Activated T-cell treated with anti-CD3 and anti-CD28 coated beads for 4 hours (primary cell): Measurements from ENCODE around the gene ADPRM.
"Not testable (repeated sequence)": the region's sequence is repeated elsewhere in the genome, so short reads cannot be mapped to it uniquely, and the experiment has no call there.

ENCODE experiments used
- DNase-seq: peaks from one replicate; pipeline ENCODE4 v3.0.0-alpha.2; 2020

The ADPRM gene

GRCh38 chr17:10705727-10706126, 8.3 kb downstream of the ADPRM start:
- DNase-seq, result no peak

- no peak for DNase-seq
These were observed 15.9 kb downstream of the ADPRM start for GRCh38 chr17:10713318-10713717.

- no peak for DNase-seq
These were observed 18.8 kb downstream of the ADPRM start for GRCh38 chr17:10716218-10716617.

DNA sequence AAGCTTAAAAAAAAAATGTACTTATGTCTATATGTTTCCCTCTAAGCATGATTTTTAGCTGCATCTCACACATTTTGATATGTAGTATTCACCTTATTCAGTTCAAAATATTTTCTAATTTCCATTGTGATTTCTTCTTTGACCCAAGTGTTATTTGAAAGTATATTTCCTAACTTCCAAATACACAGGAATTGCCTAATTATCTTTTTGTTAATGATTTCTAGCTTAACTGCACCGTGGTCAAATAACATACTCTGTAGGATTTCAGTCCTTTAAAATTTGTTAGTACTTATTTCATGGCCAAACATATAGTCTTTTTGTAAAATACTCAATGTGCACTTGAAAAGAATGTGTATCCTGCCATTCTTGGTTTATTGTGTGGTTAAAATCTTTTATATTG, 21.2 kb downstream of the ADPRM start:
- DNase-seq, result no peak

DNA sequence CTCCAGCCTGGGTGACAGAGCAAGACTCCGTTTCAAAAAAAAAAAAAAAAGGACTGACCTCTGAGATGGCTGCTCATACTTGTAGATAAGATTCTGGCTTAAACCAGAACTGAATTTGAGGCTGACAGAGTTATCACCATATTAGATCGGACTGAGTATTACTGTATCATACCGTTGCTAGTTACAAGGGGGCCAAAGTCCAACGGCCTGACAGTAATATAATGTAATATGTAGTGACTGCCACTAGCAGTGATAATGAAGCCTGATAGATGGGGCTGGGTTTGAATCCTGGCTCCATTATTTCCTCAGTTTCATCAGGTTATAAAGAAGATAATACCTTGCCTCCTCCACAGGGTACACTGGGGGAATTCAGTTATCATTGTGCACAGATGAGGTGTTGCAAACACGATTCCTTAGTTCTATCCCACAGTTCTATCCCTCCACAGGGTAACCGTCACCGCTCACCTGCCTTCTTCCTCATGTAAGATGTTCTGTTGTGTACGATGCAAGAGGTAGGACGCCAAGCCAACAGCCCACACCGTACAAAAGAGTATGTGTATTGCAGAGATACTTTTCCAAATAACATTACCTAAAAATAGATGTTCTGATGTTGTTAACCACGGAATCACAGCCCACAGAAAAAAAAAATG, 27.3 kb downstream of the ADPRM start:
- no peak for DNase-seq

DNA sequence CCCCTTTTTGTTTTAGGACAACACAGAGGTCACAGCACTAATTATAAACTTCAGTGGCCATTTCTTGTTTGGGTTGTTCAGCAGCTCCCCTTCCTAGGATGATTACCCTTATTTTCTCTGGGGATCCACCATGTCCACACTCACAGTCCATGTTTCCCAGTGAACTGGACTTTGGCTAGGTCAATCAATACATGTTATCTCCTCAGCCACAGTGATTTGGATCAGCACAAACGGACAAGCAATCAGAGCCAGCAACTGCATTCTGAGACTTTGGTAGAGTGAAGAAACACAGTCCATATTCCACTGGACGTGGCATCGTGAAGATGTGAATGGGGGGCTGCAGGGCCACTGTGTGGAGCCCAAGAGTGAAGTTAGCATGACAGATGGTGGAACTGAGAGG, 27.9 kb downstream of the ADPRM start:
- no peak for DNase-seq

DNA sequence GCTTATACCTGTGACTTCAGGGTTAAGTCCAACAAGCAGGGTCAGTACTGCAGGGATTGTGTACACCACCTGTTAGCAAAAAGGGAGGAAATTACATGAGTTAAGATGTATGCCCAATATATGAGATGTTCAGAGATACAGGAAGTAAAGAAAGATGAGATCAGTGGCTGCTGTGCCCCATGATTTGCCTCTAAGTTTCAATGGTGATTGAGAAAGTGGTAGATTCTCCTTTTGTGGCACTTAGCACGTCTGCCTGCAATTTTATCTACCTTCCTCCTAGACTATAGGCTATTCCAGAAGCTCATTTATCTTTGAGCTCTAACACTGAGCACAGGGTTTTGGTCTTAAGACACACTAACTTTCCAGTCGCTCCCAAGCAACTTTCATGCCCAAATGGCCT, 28.8 kb downstream of the ADPRM start:
- no peak for DNase-seq

DNA sequence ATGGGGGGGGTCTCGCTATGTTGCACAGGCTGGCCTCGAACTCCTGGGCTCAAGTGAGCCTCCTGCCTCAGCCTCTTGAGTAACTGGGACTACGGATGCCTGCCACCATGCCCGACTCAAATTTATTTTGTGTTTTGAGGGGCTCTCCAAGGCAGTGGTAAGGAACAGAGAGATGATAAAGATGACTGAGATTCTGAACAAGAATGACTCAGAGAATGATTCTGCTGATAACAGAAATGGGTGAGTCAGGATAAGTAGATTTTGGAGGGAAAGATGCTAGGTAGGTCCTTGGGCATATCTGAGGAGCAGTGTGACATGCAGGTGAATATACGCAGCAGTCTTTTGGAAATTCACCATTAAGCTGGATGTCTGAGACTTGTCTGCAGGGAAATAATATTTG, 29.8 kb downstream of the ADPRM start:
- no peak for DNase-seq

DNA sequence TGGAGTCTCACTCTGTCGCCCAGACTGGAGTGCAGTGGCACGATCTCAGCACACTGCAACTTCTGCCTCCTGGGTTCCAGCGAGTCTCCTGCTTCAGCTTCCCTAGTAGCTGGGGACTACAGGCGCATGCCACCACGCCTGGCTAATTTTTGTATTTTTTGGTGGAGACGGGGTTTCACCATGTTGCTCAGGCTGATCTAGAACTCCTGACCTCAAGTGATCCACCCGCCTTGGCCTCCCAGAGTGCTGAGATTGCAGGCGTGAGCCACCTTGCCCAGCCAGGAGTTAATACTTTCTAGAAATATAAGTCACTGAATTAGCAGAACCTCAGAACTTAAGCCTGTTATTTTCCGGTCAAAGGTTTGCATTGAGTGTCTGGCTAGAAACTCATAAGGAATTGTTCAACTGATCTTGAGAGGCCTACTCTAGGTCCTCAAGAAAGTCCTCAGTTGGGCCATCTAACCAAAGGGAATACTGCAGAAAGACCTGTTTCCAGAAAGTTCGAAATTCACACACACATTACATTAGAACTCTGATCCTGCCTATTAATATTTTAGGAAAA, 31.0 kb downstream of the ADPRM start:
- no peak for DNase-seq

- DNase-seq, result peak; percentile 39
These were observed 32.2 kb downstream of the ADPRM start, which contains the start of gene TMEM220 for GRCh38 chr17:10729334-10730193. TSS of gene TMEM220 (minus strand) at chr17:10730023. CDS start at chr17:10729851, 172 bp downstream.

DNA sequence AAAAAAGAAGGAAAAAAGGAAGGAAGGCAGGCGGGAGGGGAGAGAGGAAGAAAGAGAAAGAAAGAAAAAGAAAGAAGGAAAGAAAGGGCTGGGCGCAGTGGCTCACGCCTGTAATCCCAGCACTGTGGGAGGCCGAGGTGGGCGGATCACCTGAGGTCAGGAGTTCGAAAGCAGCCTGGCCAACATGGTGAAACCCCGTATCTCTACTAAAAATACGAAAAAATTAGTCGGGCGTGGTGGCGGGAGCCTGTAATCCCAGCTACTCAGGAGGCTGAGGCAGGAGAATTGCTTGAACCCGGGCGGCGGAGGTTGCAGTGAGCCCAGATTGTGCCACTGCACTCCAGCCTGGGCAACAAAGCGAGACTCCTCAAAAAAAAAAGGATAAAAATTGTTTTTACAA, 32.9 kb downstream of the ADPRM start:
- not testable (repeated sequence) for DNase-seq

GRCh38 chr17:10731408-10731879, 34.0 kb downstream of the ADPRM start:
- no peak for DNase-seq

DNA sequence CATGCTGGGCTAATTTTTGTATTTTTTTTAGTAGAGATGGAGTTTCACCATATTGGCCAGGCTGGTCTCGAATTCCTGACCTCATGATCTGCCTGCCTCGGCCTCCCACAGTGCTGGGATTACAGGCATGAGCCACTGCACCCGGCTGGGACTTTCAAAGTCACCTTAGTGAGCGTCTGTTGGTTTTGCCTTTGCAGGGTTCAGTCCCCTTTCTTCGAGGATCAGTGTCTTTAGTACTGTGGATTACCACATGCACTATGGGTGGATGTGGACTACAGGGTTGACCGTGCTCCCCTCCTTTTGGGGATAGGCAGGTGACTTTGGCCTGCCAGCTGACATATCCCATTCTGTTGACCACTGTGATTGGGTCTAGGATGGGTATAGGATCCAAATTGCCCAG, 34.7 kb downstream of the ADPRM start:
- not testable (repeated sequence) for DNase-seq

- DNase-seq, result no peak
These were observed 36.3 kb downstream of the ADPRM start for GRCh38 chr17:10733666-10734065.

- no peak for DNase-seq
These were observed 37.9 kb downstream of the ADPRM start for GRCh38 chr17:10735251-10735650.

DNA sequence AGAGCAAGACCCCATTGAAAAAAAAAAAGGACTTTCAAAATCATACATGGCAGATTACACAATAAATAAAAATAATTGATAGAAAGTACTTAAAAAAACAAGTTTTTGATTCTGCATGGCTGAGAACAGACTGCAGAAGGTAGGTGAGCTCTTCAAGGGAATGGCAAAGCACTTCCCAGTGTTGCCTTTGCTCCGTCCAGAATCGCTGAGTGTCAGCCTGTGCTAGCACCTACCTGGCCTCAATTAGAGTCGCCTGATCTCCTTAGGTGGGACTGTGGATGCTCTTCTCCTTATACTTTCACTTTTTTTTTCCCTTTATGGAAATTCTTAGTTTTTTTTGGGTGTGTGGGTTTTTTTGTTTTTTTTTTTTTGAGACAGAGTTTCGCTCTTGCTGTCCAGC, 38.4 kb downstream of the ADPRM start:
- no peak for DNase-seq

DNA sequence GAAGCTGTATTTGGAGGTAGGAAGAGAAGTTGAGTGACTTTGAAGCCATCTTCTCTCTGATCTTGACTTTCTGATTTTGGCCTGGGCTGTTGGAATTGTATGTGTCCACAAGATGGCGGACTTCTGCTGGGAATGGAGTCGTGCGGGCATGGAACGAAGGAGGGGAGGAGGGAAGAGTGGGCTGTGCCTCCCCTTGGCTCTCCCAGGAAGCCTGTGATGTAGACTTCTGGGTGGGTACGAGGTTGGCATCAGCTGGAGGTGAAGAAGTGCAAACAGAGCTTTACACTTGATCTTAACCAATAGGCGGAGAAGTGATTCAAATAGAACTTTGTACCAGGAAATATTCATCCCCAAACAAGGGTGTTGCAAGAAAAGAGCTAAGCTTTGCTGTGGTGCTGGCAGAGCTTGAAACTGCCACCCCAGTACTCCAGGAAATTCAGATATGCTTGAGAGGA, 39.8 kb downstream of the ADPRM start:
- DNase-seq, result no peak

- no peak for DNase-seq
These were observed 40.3 kb downstream of the ADPRM start for GRCh38 chr17:10737736-10738135.

DNA sequence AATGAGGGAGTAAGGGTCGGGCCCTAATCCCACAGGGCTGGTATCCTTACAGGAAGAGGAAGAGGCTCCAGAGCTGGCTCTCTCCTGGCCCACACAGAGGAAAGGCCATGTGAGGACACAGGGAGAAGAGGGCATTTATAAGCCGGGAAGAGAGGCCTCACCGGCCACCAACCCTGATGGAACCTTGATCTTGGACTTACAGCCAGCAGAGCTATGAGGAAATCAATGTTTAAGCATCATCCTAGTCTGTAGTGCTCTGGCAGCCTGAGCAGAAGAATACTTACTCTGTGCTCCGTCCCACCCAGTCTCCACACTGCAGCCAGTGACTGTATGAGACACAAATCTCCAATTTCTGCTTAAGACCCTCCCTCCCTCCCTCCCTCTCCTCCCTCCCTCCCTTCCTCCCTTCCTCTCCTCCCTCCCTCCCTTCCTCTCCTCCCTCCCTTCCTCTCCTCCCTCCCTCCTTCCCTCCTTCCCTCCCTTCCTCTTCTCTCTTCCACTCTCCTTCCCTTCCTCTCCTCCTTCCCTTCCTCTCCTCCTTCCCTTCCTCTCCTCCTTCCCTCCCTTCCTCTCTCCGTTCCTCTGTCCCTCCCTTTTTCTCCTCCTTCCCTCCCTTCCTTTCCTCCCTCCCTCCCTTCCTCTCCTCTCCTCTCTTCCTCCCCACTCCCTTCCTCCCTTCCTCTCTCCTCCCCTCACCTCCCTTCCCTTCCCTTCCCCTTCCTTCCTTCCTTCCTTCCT, 41.3 kb downstream of the ADPRM start:
- no peak for DNase-seq

DNA sequence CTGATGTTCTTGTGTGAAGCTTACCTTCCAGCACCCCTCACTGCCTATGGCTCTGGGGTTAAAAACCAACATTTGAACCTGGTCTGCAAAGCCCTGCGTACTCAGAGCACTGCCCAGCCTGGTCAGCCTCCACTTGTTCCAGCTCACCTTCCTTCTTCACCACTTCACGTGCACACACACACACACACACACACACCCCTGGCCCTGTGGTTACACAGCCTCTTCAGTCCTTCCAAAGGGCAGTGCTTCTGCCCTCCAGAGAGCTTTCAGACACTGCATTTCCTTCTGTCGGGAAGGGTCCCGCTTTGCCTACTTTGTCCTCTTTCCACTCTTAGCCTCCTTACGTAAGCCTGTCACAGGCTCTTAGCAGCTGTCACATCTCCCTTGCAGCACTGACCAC, 42.0 kb downstream of the ADPRM start:
- no peak for DNase-seq

DNA sequence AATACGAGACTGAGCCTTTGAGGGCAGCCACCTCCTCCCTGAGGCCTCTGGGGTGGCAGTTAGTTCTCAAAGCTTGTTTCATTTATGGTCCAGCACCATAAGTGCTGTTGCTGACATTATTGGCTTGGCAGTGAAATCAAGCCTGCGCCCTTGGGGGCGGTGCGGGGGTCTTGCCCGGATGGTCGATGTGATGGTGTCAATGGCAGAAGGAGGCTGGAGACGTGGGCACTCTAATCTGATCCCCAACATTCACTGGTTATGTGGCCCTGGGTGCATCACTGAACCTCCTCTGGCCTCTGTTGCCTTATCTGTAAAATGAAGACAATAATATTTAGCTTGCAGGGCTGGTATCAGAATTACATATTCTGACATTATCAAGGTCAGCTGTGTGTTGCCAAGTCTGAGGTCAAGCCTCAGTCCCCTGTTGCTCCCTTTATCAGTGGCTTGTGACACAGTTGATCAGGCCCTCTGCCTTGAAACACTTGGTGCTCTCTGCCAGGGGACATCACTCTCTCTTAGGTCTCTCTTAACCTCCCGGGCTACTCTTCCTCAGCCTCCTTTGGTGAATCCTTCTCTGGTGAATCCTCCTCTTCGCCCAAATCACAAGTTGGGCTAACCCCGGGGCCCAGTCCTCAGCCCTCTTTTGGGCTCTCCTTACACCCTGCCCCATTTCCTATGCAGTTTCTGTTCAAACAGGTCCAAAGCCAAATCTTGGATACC, 44.2 kb downstream of the ADPRM start:
- no peak for DNase-seq

- DNase-seq, result no peak
These were observed 45.0 kb downstream of the ADPRM start for GRCh38 chr17:10742431-10742830.
